Stimulated activated CD8-positive, alpha-beta memory T cell treated with anti-CD3 and anti-CD28 coated beads, Interleukin-15, amount 100 ng/mL, for 24 hours (primary cell): ENCODE data around the gene SAP25.
"Not testable (repeated sequence)": the region's sequence is repeated elsewhere in the genome, so short reads cannot be mapped to it uniquely, and the experiment has no call there.

Experiments
- DNase-seq: peaks from one replicate; pipeline ENCODE4 v3.0.0-alpha.2; 2020; ENCODE audit warnings: low read depth

SAP25 gene

GRCh38 chr7:100561491-100562194 lies 12.1 kb downstream of the SAP25 start:
- DNase-seq = no peak

- DNase-seq = no peak
Measured at GRCh38 chr7:100559127-100559526, 14.6 kb downstream of the SAP25 start.

GRCh38 chr7:100556541-100556940 lies 17.2 kb downstream of the SAP25 start:
- no peak for DNase-seq

DNA sequence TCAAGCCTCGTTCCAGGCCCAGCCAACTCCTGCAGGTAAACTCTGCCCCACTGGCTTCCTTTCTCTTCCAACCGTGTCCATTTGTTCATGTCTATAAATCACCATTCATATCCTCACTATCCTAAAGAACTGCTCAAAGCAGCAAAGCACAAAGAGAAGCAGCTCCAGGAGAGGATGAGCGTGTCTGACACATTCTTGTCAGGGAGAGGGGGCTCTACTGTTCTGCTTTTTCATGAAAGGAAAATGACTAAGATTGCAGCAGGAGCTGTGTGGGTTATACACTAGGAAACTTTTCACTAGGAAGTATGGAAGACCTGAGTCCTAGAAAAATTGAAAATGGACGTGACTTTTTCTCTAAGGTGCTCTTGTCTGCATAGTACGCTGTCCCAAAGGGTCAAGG lies 18.0 kb downstream of the SAP25 start:
- DNase-seq = no peak

- no peak for DNase-seq
Measured at GRCh38 chr7:100553032-100553431, 20.7 kb downstream of the SAP25 start.

GRCh38 chr7:100552532-100552931 lies 21.2 kb downstream of the SAP25 start:
- no peak for DNase-seq

GRCh38 chr7:100548446-100548845 lies 25.3 kb downstream of the SAP25 start:
- DNase-seq = not testable (repeated sequence)

- no peak for DNase-seq
Measured at GRCh38 chr7:100547872-100548271, 25.8 kb downstream of the SAP25 start.

- no peak for DNase-seq
Measured at GRCh38 chr7:100546926-100547800, 26.5 kb downstream of the SAP25 start.

DNA sequence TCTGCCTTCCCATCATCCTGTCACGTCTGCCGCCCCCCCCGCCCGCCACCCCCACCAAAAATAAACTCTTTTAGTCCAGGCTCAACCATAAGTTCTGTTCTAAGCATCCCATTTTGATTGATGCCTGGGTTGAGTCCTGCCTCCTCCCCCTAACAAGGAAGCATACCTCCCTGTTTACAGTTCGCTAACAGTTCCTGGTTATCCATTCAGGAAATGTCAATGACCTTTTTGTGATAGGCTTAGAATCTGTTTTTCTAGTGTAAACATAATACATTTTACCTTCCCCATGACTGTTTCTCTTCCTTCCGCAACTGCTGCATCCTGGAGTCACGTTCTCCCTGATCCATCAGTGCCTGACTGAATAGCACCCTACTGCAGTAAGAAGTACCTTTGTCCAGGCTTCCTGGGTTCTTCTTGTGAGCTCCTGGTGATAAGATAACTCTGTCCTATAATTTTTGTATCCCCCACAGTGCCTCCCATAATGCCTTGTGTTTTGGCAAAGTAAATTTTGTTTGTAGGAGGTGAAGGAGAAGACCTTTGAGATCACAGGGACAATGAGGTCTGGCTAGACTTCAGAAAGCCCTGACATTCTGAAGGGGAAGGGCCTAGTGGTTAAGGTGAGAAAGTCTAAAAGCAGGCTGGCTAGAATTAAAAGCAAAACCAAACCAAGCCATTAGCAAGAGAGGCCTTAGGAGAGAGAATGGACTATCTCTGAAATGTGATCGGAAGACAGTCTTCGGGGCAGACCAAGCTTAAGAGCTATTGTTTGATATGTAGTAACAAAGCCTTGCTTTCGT lies 27.4 kb downstream of the SAP25 start:
- no peak for DNase-seq

DNA sequence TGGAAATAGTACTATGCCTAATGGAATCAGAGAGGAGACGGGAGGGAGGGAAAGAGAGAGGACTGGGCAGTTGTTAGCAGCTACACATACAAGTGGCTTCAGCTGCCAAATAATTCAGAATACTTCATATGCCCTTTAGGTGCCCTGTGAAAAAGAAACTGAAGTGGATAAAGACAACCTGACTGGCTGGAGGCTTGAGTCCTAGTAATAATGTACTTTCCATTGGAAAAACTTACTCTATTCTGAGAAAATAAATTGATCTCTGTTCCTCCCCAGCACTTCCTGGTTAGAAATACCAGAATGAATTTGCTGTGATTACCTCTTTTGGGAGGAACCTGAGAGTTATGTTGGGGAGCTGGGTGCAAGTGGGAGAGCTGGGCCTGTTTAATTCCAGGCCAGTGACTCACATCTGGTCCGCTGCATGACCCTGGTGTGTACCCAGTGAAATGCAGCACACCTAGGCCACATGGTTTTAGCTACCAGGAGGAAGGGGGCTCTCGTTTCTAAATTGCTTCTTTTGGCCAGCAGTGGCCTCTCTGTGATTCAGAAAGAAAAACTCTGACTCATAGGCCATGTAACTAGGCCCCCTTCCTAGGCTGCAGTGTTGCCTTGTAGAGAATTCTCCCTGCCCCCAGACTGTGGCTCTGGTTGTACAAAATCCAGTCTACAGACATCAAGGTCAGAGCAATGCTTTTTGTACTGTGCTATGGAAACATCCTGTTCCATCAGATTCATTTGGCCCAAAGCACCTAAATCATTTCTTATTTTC lies 28.2 kb downstream of the SAP25 start:
- no peak for DNase-seq

DNA sequence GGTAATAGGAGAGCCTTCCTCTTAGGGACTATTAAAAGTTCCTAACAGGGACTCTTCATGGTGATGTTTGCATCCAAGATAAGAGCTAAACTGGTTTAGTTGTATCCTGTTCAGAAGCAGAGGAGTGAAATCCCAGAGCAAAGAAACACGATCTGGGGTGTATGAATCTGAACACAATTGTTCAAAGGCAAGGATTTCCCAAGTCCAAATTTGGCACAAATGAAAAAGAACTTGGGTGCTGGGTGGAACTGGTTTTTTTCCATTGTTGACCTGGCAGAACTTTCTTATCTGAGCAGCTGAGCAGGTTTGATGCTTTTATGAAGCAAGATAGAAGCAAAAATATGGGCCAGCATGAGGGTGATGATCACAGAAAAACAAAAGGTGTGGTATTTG lies 28.7 kb downstream of the SAP25 start:
- no peak for DNase-seq

DNA sequence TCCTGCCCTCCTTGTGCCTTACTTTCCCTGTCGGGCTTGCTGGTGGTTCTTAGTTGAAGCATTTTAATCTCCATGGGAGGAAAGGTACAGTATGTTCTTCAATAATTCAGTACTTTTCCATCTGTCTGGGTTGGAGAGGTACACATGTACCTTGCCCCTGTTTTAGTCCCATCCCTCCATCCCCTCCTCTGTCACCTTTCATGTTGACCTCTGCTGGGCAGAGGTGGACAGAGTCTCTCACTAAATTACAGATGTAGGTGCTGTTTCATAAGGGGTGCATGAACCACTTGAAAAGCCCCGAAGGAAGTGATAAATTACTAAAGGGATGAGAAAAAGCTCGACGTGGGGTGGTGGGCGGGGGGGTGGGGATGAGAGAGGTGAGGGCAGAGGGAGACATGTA lies 29.3 kb downstream of the SAP25 start:
- DNase-seq = no peak

DNA sequence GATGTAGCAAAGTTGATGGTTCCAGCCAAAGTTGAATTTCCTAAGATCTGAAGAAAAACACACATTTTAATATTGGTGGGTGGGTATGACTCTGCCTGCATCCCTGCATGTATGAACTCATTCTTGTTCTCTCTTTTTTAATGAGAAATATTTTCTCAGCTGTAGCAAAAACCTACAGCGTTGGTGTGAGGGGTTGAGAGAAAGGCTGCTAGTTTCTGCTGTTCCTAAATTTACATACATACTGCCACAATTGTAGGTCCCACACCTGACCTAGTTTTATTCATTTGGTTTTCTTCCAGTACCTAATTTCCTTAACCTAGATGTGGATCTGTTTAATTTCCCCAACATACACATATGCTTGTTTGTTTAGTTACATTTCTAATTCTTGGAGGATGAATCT lies 30.1 kb downstream of the SAP25 start:
- DNase-seq = no peak

DNA sequence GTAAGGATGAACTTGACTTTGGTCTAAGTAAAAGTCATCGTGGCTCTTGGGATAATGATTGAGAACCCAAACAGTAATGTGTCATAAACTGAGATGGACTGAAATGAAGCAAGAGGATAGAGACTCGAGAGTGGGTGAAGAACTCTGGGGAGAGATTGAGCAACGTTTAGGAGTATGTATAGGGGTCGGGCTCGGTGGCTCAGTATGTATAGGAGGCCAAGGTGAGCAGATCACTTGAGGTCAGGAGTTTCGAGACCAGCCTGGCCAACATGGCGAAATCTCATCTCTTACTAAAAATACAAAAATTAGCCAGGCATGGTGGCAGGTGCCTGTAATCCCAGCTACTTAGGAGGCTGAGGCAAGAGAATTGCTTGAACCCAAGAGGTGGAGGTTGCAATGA lies 32.4 kb downstream of the SAP25 start:
- DNase-seq = not testable (repeated sequence)

- DNase-seq = no peak
Measured at GRCh38 chr7:100540073-100540723, 33.5 kb downstream of the SAP25 start.

DNA sequence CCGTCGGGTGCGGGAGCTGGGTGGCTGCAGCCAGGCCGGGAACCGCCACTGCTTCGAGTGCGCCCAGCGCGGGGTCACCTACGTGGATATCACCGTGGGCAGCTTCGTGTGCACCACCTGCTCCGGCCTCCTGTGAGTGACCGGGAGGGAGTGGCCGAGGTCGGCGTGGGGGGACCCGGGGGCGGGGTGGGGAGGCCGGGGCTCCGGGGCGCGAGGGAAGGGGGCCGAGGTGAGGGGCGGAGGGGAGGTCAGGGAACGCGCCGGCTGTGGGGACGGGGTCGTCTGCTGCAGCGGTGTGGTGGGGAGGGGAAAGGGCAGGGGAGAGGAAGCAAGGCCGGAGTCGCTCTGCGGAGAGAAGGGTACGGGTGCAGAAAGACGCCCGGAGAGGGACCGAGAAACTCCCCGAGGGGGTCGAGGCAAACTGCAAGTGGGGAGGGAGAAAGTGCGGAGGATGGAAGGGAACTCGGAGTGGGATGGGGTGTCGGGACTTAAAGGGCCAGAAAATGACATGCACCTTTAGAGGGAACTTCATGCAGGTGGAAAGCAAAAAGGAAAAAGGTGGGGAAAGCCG lies 34.2 kb downstream of the SAP25 start:
- DNase-seq = no peak

DNA sequence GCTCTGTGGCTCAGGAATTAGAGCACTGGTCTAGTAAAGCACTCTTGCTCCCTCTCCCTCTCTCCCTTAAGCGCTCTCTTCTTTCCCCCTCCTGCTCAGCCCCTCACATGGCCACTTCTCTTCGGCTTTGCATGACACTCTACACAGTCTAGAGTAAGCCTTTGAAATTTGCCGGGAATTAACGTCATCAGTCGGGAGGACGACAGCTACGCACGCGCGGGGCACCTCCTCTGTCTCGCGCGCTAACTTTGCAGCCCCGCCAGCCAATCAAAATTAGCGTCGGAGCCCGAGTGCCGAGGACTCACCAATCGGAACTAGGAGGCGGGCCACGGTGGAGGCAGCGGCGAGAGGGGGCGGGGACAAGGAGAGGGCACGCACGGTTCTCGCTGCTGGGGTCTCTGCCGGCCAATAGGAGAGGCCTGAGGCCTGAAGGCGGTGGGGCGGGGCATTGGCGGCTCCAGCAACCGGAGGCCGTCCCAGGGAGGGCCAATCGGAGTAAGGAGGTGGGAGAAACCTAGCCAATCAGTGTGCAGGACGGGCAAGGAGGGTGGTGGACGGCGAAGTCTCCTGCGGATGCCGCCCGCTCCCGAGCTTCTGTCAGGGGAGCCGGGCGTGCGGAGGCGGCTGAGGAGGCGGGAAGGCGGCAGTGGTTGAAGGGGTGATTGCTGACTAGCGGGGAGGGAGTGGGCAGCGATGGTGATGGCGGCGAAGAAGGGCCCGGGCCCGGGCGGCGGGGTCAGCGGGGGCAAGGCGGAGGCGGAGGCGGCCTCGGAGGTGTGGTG lies 34.9 kb downstream of the SAP25 start, which contains the start of gene AGFG2:
TSS of gene AGFG2 (plus strand) at position 550 of the 782 bp plus-strand sequence. CDS start at position 694, 144 bp downstream.
- peak; percentile 96 for DNase-seq

GRCh38 chr7:100538348-100538653 lies 35.4 kb downstream of the SAP25 start:
- no peak for DNase-seq

GRCh38 chr7:100536695-100537094 lies 37.0 kb downstream of the SAP25 start:
- not testable (repeated sequence) for DNase-seq
